GM19035 (cell line): Measurements from ENCODE around the gene SUPV3L1.

ENCODE experiments used
- ATAC-seq: cut with Tn5 transposase; IDR thresholded peaks from one replicate; pipeline ENCODE4 v1.9.1; 2021; ENCODE audit not compliant: unreplicated experiment

The SUPV3L1 gene

DNA sequence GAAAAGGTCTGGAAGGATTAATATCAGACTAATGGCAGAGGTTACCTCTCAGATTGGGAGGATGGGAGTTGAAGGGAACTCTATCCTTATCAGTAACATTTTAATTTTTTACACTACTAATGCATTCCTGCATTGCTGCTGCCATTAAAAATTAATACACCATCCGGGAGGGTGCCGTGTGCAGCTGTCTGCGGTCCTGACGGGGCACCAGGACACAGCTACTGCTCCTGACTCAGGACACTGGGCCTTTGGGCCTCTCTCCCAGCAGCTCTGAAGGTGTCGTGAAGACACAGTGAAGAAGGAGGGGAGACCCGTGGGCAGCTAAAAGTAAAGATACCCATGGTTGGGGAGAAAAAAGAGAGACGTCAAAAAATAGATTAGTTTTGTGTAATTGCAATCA, 74.8 kb downstream of the SUPV3L1 start:
- no peak for ATAC-seq
